H9 (cell line): ENCODE results near the gene TMEM184A. TPM values are rescaled to one million over a fixed set of nuclear protein-coding genes. Genes with fewer than 3 reads are reported as not detected.

Source experiments
- DNase-seq: peaks from one replicate; pipeline ENCODE4 v3.0.0-alpha.2; 2017
- H2AFZ ChIP-seq: one replicate; pipeline ENCODE4 v1.6.1; 2013; ENCODE audit warnings: mild to moderate bottlenecking, low read length, control low read depth, moderate library complexity
- H2AK5ac ChIP-seq: 2 replicates; pipeline ENCODE4 v1.6.1; 2013; ENCODE audit warnings: low read length, control low read depth, mixed read lengths; ENCODE audit not compliant: insufficient read length
- H2BK120ac ChIP-seq: one replicate; pipeline ENCODE4 v1.6.1; 2013; ENCODE audit warnings: low read depth, mild to moderate bottlenecking, low read length, control low read depth, inconsistent platforms; ENCODE audit not compliant: poor library complexity, severe bottlenecking
- H2BK12ac ChIP-seq: 2 replicates; pipeline ENCODE4 v1.6.1; 2013; ENCODE audit warnings: low read length, control low read depth, mixed read lengths, low read depth; ENCODE audit not compliant: insufficient read length
- H2BK15ac ChIP-seq: 2 replicates; pipeline ENCODE4 v1.6.1; 2013; ENCODE audit warnings: low read depth, low read length, control low read depth
- H2BK20ac ChIP-seq: one replicate; pipeline ENCODE4 v1.6.1; 2013; ENCODE audit warnings: low read depth, mild to moderate bottlenecking, low read length, control low read depth, inconsistent platforms; ENCODE audit not compliant: poor library complexity, severe bottlenecking
- H2BK5ac ChIP-seq: 2 replicates; pipeline ENCODE4 v1.6.1; 2013; ENCODE audit warnings: low read length, control low read depth, mixed read lengths; ENCODE audit not compliant: insufficient read length
- H3K14ac ChIP-seq: 2 replicates; pipeline ENCODE4 v1.6.1; 2013; ENCODE audit warnings: low read length, control low read depth; ENCODE audit not compliant: insufficient read depth
- H3K18ac ChIP-seq: 2 replicates; pipeline ENCODE4 v1.6.1; 2013; ENCODE audit warnings: low read depth, mild to moderate bottlenecking, mixed read lengths, low read length, control low read depth; ENCODE audit not compliant: insufficient read length
- H3K23ac ChIP-seq: 2 replicates; pipeline ENCODE4 v1.6.1; 2013; ENCODE audit warnings: low read length, control low read depth, mixed read lengths, low read depth; ENCODE audit not compliant: insufficient read length
- H3K23me2 ChIP-seq: 2 replicates; pipeline ENCODE4 v1.6.1; 2013; ENCODE audit warnings: low read depth, mild to moderate bottlenecking, mixed read lengths, low read length, control low read depth; ENCODE audit not compliant: insufficient read length, poor library complexity, severe bottlenecking
- H3K27ac ChIP-seq: 2 replicates; pipeline ENCODE4 v1.5.1; 2013; ENCODE audit warnings: low read length, control low read depth, mixed read lengths, low read depth; ENCODE audit not compliant: insufficient read length
- H3K27me3 ChIP-seq: 2 replicates; pipeline ENCODE4 v1.6.1; 2013; ENCODE audit warnings: low read length, control low read depth, inconsistent platforms; ENCODE audit not compliant: insufficient read depth
- H3K4ac ChIP-seq: 2 replicates; pipeline ENCODE4 v1.6.1; 2013; ENCODE audit warnings: low read depth, mild to moderate bottlenecking, control low read depth, inconsistent platforms, low read length, moderate library complexity
- H3K4me1 ChIP-seq: 2 replicates; pipeline ENCODE4 v1.6.1; 2013; ENCODE audit warnings: low read length, control low read depth, inconsistent platforms; ENCODE audit not compliant: insufficient read depth
- H3K4me2 ChIP-seq: 2 replicates; pipeline ENCODE4 v1.6.1; 2013; ENCODE audit warnings: low read length, control low read depth, mixed read lengths; ENCODE audit not compliant: insufficient read length, insufficient read depth
- H3K56ac ChIP-seq: 2 replicates; pipeline ENCODE4 v1.6.1; 2013; ENCODE audit warnings: low read depth, mild to moderate bottlenecking, mixed read lengths, low read length, control low read depth; ENCODE audit not compliant: insufficient read length
- H3K79me1 ChIP-seq: 2 replicates; pipeline ENCODE4 v1.6.1; 2013; ENCODE audit warnings: low read depth, mild to moderate bottlenecking, moderate library complexity, low read length, control low read depth, inconsistent platforms; ENCODE audit not compliant: insufficient read depth, poor library complexity, severe bottlenecking
- H3K79me2 ChIP-seq: 2 replicates; pipeline ENCODE4 v1.6.1; 2013; ENCODE audit warnings: low read length, control low read depth, inconsistent platforms; ENCODE audit not compliant: insufficient read depth
- H3K9ac ChIP-seq: 2 replicates; pipeline ENCODE4 v1.6.1; 2013; ENCODE audit warnings: low read length, control low read depth, mixed read lengths; ENCODE audit not compliant: insufficient read length; ENCODE audit errors: extremely low read depth
- H3K9me3 ChIP-seq: one replicate; pipeline ENCODE4 v1.6.1; 2013; ENCODE audit warnings: low read depth, low read length, inconsistent platforms; ENCODE audit not compliant: control insufficient read depth
- H3T11ph ChIP-seq: one replicate; pipeline ENCODE4 v1.6.1; 2013; ENCODE audit warnings: mild to moderate bottlenecking, low read length, control low read depth, inconsistent platforms
- H4K20me1 ChIP-seq: one replicate; pipeline ENCODE4 v1.6.1; 2013; ENCODE audit not compliant: control insufficient read depth, insufficient read length, insufficient read depth
- H4K5ac ChIP-seq: 2 replicates; pipeline ENCODE4 v1.6.1; 2013; ENCODE audit warnings: low read depth, mild to moderate bottlenecking, mixed read lengths, low read length, control low read depth; ENCODE audit not compliant: insufficient read length
- H4K8ac ChIP-seq: replicated peaks from 2 replicates; pipeline ENCODE4 v1.6.1; 2013; ENCODE audit warnings: low read length, control low read depth, mixed read lengths, low read depth; ENCODE audit not compliant: insufficient read length
- H4K91ac ChIP-seq: 2 replicates; pipeline ENCODE4 v1.6.1; 2013; ENCODE audit warnings: low read depth, mild to moderate bottlenecking, moderate library complexity, mixed read lengths, low read length, control low read depth; ENCODE audit not compliant: insufficient read length
- H3K27ac Mint-ChIP-seq, 3 experiments: 2 replicates in 2 of 3; 3 replicates in 1 of 3; pipeline ENCODE4 v1.8.0; 2020 to 2021; ENCODE audit warnings: mixed read lengths in 3 of 3, mild to moderate bottlenecking in 1 of 3, moderate library complexity in 1 of 3
- H3K27me3 Mint-ChIP-seq: 2 replicates; pipeline ENCODE4 v1.8.0; 2021; ENCODE audit warnings: low read depth, mild to moderate bottlenecking, moderate library complexity, mixed read lengths
- H3K36me3 Mint-ChIP-seq, 3 experiments: 2 replicates in 2 of 3; 3 replicates in 1 of 3; pipeline ENCODE4 v1.8.0; 2020 to 2021; ENCODE audit warnings: low read depth in 3 of 3, mixed read lengths in 3 of 3; ENCODE audit not compliant: insufficient read depth in 1 of 3
- H3K4me1 Mint-ChIP-seq, 2 experiments: 2 replicates each; pipeline ENCODE4 v1.8.0; 2020; ENCODE audit warnings: mixed read lengths in 2 of 2
- H3K4me3 Mint-ChIP-seq, 2 experiments: 2 replicates in 1 of 2; 3 replicates in 1 of 2; pipeline ENCODE4 v1.8.0; 2020 to 2021; ENCODE audit warnings: mild to moderate bottlenecking in 2 of 2, mixed read lengths in 2 of 2, moderate library complexity in 1 of 2
- H3K9me3 Mint-ChIP-seq, 2 experiments: 2 replicates in 1 of 2; 3 replicates in 1 of 2; pipeline ENCODE4 v1.8.0; 2020; ENCODE audit warnings: mild to moderate bottlenecking in 2 of 2, mixed read lengths in 2 of 2, moderate library complexity in 1 of 2
- CTCF ChIP-seq: fragments of 200-600 bp; sonication (generic); conservative IDR thresholded peaks from 3 replicates; pipeline ENCODE4 v1.8.0; 2021; ENCODE audit warnings: antibody characterized with exemption, mild to moderate bottlenecking
- WGBS: extraction: QIAGEN DNeasy Blood & Tissue Kit; methylation state at CpG from one replicate; pipeline ENCODE4 v1.1.7; 2013; ENCODE audit warnings: missing lambda C conversion rate, low lambda C conversion rate, mixed read lengths; ENCODE audit not compliant: insufficient read length; ENCODE audit errors: extremely low coverage; 5-methylcytosine and 5-hydroxymethylcytosine counted together
- total RNA-seq: library from RNA; stranded (reverse); gene quantifications from 2 replicates; pipeline ENCODE4 v1.2.1, GENCODE V29; 2021

Gene TMEM184A
- total RNA-seq, 1 experiment from 2014 or later = 1.3 TPM

- Histone ChIP-seq H3K9ac (peak overlapping the region; percentile 79), H3K14ac (no peak overlapping the region; the same call in 1 of the 2 replicates), H2BK5ac (no peak overlapping the region), H4K5ac (no peak overlapping the region), H3K79me1 (no peaks in the 10 kb centered on the region), H2AFZ (no peak overlapping the region), H3K4me1 (no peaks in the 10 kb centered on the region), H2AK5ac (no peak overlapping the region), H3K56ac (no peak overlapping the region), H3K23ac (no peak overlapping the region), H3K79me2 (peaks cover 14% of the 10 kb centered on the region; the same call in 1 of the 2 replicates), H3K9me3 (no peaks in the 10 kb centered on the region), H2BK120ac (no peak overlapping the region), H2BK20ac (no peak overlapping the region), H4K91ac (no peak overlapping the region), H4K20me1 (no peaks in the 10 kb centered on the region), H3K27ac (no peak overlapping the region), H3K27me3 (no peaks in the 10 kb centered on the region), H3T11ph (no peak overlapping the region), H2BK15ac (no peak overlapping the region), H3K23me2 (peaks cover 10% of the 10 kb centered on the region), H3K4me2 (peak overlapping the region; percentile 91), H4K8ac (no peak overlapping the region), H3K4ac (no peak overlapping the region), H2BK12ac (no peak overlapping the region), H3K18ac (no peak overlapping the region)
- H3K4me1 Mint-ChIP-seq = peaks cover 9 to 25% of the 10 kb centered on the region in 2 experiments
- H3K4me3 Mint-ChIP-seq = peak overlapping the region; percentile 89 to 97
- DNase-seq = no peak
- no peaks in the 10 kb centered on the region for H3K27me3 Mint-ChIP-seq
- peak overlapping the region in 2 of 3 experiments; percentile 61 to 92; a peak in 2 of 7 replicates for H3K27ac Mint-ChIP-seq
- TF ChIP-seq CTCF = no peak
- WGBS = no CpG with 5 or more reads among the region's 24 CpGs
- H3K9me3 Mint-ChIP-seq = no peaks in the 10 kb centered on the region
- peaks cover 28 to 39% (median 32%) of the 10 kb centered on the region in 3 experiments; a peak in 6 of 7 replicates for H3K36me3 Mint-ChIP-seq
These were observed 52.6 kb downstream of the TMEM184A start for GRCh38 chr7:1503390-1503789.
